GM18519 (cell line): ENCODE data around the gene PRAF2.
A peak's percentile ranks its signal among the peaks of the same experiment; 100 is the strongest.

Experiments used
- ATAC-seq: cut with Tn5 transposase; IDR thresholded peaks from one replicate; pipeline ENCODE4 v1.9.1; 2021; ENCODE audit warnings: mild to moderate bottlenecking, moderate library complexity; ENCODE audit not compliant: unreplicated experiment, low FRiP score

PRAF2 gene, protein sequence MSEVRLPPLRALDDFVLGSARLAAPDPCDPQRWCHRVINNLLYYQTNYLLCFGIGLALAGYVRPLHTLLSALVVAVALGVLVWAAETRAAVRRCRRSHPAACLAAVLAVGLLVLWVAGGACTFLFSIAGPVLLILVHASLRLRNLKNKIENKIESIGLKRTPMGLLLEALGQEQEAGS

DNA sequence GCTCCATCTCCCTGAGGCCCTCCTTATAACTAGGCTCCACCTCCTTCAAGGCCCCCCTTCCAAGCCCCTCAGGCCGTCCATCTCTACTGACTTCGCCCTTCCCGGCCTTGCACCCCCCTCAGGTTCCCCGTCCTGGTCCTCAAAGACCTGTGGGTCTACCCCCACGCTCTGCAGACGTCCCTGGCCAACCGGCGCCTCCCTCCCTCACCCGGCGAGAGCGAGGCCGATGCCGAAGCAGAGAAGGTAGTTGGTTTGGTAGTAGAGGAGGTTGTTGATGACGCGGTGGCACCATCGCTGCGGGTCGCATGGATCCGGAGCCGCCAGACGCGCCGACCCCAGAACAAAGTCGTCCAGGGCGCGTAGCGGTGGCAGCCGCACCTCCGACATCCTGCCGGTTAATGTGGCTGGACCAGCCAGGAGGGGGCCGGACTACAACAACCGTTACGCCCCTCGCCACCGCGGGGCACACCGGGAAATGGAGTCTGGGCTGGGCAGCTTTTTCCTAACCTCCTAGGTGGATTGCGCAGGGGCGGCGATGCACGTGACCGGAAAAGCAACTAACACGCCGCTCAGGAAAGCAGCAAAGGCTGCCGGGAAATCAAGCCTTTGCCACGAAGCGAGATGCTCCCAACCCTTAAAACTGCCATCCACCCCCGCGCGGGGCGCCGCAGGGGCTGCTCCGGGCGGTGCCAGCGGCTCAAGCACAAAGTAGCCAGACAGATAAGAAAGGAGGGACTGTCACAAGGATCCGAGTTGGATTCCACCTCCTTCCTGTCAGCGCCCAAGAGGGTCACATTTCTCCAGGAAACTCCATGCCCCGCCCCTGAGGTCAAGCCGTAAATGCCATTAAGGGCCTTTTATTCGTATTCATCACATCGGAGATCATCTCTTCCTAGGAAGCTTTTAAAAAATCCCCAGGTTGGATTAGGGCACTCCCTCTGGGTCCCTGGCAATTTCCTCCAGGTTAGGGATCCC lies at the start of gene PRAF2:
TSS of gene PRAF2 (minus strand) at position 402 of the 975 bp plus-strand sequence. CDS start at position 387, 15 bp downstream.
- ATAC-seq, result peak; percentile 77

DNA sequence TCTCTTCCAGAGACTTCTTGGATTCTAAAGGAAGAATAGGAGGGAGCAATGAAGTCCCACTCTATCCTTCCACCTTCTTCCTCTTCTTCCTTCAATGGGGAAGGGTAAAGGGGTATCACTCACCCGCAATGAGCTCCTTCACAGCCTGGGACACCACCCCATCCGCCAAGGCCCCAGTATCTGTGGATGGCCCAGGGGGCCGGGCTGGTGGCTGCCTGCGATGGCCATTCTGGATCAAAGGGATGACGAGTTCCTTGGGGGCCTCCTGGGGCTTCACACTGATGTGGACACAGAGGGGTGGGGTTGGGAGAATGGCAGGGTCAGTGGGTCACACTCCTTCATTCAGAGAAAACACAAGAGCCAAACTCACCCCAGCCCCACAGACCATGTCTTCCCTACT lies 48.7 kb upstream of the PRAF2 start:
- no peak for ATAC-seq

DNA sequence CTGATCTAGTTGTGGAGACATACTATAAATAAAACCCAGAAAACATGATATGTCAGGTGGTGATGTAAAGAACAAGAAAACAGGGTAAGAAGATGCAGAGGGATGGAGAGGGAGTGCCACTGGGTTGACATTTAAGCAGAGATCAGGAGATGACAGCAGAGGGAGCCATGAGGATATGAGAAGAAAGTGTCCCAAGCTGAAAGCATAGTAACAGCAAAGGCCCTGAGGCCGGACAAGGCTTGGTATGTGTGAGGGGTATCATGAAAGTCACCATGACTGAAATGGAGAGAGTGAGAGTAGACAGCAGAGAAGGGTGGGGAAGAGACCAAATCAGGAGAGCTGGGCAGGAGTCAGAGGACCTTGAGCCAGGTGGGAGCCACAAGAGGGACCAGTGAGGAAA lies 46.3 kb upstream of the PRAF2 start:
- no peak for ATAC-seq

DNA sequence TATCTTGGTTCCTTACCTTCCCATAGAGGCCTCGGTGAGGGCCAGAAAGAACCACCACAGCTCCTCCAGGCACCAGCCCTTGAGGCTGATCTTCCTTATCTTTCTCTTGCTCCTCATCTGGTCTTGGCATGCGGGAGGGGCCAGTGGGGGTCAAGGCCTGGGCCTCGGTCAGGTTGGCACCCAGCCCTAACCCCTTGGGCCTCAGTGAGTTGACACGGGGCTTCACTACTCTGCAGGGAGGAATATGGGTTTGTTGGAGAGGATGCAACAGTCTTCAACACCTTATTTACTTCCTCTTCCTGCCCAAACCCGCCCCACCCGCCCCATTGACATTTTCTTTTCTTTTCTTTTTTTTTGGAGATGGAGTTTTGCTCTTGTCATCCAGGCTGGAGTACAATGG lies 43.8 kb upstream of the PRAF2 start:
- ATAC-seq, result no peak

DNA sequence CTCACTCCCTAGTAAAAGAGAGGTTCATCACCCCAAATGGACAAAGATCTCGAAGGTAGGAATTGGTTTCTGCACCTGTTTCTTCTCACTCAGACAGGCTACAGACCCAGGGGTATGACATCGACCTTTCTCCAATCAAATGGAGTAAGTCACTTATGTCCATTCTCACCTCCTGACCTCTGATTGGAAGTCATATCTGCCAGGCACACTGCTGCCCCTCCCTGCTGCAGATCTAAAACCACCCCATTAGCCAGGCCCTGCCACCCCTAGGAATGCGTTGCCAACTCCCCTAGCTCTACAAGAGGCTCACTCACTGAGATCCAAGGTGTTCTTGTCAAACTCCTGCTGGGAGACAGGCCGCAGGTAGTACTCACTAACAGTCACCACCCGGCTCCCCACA lies 42.9 kb upstream of the PRAF2 start:
- ATAC-seq, result no peak

DNA sequence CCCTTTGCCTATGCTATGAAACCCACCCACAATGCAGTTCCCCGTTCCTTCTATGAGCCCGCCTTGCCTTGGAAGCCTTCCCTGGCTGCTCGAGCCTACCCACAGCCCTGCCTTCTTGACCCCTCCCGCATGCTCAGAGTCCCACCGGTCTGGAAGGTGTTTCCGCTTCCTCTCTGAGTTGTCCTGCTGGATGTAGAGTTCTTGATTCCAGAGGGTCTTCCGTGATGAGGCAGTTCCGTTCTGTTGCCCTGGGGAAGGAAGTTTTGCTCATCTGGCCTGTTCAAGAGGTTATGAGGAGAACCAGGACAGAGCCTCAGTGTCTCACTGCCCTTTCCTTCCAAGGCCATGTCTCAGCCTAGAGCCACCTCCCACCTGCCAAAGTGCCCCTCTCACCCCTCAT lies 42.3 kb upstream of the PRAF2 start:
- no peak for ATAC-seq

DNA sequence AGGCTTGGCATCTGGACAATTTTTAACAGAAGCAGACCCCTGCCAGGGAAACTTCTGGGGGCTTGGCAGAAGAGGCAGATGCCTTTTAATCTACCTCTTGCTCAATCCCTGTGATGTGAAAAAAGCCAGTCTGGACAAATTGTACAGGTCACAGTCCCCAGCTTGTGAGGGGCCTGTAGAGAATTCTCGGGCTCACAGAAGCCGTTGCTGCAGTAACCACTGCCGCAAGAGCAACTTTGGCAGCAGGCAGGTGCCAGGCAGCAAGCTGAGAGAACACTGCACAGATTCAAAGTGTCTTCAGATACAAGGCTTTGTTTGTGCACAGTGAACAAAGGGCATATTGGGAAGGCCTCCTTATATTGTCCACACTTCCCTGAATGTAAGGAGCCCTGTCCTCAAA lies 38.0 kb upstream of the PRAF2 start:
- no peak for ATAC-seq

DNA sequence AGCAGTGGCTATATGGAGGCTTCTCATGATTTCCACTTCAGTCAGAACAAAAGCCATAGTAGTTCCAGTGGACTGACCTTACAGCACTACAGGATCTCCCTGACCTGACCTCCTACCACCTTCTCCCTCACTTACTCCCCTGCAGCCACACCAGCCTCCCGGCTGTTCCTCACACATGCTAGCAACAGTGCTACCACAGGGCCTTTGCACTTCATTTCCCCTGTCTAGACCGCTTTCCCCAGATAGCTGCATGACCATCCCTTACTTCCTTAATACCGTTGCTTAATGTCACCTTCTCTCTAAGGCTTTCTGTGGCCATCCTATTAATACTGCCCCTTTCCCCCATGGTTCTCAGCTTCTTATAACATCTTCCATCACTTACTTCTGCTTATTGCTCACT lies 36.6 kb upstream of the PRAF2 start:
- ATAC-seq, result no peak

DNA sequence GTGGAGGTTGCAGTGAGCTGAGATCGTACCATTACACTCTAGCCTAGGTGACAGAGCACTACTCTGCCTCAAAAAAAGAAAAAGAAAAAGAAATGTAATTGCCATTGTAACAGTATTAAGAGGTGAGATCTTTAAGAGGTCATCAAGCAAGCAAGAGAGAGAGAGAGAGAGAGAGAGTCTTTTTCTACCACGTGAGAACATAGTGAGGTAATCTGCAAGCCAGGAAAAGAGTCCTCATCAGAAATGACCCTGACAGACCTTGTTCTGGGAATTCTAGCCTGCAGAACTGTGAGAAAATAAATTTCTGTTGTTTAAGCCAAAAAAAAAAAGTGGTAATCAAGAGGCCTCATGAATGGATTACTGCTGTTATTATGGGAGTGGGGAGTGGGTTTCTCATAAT lies 34.8 kb upstream of the PRAF2 start:
- ATAC-seq, result no peak

DNA sequence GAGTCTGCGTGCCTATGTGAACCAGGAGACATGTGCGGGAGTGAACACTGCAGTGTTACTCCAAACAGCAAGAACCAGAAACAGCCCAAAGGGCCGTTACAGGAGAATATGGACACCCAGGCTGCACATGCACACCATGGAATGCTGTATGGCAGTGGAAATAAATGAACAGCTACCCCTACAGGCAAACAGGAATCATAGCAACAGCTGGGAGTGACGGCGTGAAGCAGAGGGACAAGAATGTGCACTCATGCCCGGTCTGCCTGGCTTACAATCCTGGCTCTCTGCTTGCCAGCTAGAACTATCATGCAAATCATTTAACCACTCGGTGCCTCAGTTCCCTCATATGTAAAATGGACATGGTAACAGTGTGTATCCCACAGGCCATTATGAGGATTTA lies 33.1 kb upstream of the PRAF2 start:
- ATAC-seq, result no peak

DNA sequence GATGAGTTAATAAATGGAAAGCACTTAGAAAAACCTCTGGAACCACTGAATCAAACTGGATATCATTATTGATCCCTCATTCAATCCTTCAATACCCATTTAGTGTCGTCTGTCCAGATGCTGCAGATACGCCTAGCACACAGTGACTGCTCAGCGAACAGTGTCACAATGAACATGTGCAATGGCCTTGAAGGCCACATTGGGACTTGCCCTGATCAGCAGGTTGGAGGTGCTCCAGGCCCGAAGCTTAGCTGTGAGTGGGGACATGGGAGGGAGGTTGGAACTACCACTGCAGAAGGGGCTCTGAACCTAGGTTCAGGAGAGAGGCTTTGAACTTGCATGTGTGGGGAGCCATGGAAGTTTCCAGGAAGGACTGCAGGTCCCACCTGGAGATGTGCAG lies 32.5 kb upstream of the PRAF2 start:
- no peak for ATAC-seq

DNA sequence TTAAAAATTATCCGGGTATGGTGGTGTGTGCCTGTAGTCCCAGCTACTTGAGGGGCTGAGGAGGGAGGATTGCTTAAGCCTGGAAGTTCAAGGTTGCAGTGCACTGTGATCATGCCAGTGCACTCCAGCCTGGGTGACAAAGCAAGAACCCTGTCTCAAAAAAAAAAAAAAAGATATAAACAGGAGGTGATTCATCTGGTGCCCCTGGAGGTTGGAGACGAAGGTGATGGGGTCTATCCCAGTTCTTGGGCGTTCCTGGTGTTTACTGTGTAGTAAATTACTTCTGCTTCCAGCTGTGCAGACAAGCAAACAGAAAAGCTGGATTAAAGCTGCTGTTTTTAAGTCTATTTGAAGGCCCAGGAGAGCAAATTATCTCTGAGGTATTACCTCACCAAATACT lies 29.8 kb upstream of the PRAF2 start:
- ATAC-seq, result no peak

DNA sequence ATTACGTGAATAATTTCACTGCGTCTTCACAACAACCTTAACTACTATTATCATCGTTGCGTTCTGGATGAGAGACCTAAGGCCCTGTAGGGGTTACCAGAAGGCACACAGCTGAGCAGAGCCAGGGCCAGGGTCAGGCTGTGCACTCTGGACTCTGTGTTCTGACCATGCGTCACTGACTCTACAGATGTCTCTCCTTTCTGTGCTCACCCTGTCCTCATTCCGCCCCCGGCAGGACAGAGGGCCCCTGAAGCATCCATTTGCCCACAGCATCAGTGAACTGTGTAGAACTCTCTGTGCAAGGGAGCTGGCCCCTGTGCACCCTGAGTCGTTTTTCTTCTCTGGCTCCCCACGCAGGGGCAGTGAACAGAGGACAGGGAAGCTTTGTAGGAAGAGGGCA lies 28.4 kb upstream of the PRAF2 start:
- no peak for ATAC-seq

DNA sequence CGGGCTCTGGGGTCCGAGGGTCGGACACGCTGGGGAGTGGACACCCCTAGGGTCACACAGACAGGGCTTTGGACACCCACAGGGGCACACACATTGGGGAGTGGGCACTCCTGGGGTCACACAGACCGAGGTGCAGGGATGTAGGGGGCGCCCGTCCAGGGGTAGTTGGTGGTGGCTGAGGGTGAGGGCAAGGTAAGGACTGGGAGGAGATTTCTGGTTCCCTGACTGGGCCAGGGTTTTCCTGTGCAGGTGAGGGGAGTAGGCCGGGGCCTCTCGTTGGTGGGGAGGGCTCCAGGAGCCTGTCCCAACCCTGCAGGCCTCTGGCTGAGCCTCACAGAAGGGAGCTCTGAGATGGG lies 27.8 kb upstream of the PRAF2 start:
- no peak for ATAC-seq

DNA sequence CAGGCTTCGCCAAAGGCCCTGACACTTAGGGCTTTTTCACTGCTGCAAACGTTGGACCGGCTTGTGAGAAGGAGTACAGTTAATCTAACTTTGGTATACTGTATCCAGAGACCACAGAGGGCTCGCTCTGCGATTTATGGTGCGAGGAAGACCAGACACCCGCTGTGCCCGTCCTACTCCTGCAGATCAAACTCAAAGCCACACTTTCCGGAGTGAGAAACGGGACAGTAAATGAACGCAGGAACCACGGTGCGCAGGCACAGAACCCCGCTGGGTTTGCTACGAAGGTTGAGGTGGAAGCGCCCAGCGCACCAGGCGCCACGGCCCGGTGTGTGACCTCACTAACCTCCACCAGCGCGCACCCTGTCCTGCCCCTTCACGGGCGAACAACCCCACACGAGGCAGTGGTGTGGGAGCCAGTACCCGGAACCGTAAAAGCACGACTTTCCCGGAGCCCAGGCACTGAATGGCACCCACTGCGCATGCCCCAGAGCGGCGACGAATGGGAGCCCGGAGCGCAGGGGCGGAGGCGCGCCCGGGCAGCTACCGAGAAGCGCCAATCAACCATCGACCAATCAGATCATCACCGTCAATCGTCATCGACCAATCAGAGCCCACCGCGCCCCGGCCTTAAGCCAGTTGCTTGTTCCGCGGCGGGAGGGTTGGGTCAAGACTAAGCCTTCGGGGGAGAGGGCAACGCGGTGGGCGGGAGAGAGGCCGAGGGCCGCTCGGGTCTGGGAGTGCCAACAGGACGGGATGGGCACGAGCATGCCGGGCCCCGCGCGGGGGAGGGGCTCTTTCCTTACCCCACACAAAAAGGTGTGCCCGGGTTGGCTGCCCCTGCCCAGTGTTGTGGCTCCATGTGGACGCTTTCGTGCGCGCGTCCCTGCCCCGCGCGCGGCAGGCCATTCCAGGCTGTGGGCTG lies 27.2 kb upstream of the PRAF2 start:
- ATAC-seq, result peak; percentile 93

DNA sequence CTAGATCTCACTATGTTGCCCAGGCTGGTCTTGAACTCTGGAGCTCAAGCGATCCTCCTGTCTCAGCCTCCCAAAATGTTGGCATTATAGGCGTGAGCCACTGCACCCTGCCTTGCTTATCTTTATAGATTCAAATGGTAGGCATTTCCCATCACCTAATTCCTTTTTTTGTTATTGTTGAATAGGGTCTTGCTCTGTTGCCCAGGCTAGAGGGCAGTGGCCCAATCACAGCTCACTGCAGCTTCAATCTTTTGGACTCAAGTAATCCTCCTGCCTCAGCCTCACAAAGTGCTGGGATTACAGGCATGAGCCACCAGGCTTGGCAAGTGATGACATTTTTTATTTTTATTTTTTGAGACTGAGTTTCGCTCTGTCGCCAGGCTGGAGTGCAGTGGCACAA lies 22.6 kb upstream of the PRAF2 start:
- no peak for ATAC-seq

DNA sequence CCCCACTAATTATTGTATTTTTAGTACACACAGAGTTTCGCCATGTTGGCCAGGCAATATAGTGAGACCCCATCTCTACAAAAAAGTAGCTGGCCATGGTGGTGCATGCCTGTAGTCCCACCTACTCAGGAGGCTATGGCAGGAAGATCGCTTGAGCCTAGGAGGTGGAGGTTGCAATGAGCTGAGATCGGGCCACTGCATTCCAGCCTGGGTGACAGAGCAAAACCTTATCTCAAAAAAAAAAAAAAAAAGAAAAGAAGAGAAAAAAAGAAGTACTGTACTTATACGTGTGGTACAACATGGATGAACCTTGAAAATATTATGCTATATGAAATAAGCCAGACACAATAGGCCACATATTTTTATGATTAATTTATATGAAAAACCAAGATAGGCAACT lies 15.8 kb upstream of the PRAF2 start:
- ATAC-seq, result no peak

DNA sequence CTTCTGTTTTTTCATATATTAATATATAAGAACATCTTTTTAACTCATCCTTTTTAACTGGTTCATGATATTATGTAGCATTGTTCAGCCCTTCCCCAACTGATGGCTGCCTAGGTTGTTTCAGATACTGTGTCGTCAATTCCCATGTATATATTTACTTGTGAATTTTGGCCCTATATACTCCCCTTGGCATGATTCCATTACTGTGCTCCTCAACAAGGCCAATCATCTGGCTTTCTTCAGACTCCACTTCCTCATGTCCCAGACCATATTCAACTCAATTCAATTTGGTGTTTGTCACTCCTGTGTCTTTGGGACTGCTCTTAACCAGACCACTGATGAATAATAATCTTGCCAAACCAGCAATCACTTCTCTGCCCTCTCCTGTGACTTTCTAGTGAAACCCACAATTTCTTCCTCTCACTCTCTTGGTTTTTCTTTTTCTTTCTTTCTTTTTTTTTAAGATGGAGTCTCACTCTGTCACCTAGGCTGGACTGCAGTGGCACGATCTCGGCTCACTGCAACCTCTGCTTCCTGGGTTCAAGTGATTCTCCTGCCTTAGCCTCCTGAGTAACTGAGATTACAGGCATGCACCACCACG lies 8.6 kb upstream of the PRAF2 start:
- ATAC-seq, result no peak

DNA sequence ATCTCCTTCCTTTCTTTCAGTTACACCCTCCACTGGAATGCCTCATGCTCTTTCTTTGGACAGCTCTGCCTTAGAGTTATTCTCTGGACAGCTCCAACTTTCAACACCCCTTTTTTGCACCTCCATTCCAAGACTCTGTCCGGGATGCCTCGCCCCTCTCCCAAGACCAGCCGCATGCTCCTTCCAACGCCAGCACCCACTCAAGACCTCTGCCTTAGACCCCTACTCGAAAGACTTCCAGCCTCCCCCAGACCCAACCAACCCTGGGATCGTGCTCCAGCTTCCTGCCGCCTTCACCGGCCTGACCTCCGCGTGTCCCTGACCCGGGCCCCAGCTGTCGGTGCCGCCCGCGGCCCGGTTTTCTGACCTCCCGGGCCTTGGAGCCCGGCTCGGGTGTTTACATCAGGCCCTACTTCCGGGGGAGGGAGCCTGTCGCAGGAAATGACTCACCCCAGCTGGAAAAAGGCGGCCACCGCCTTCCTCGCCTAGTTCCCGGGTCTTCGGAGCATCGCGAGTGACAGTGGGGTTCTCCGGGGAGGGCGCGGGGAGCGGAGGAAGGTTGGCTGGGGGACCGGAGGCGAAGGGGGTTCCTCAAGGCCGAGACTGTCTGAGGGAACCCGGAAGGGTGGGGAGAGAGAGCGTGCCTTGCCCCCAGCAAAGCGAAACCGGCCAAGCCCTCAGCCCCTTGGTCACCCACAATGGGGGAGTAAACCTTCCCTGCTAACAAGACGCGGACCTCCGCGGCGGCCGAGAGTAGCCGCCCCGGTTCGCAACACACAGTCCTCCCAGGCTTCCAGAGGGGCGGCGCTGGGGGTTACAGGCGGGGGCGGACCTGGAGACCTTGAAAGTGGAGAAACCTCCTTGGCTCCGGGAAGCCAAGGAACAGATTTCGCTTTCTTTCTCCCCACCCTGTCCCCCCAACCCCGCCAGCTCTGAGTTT lies 6.0 kb upstream of the PRAF2 start, which contains the start of gene WDR45:
TSS of gene WDR45 (minus strand) at position 399 of the 940 bp plus-strand sequence. CDS start 1,792 bp downstream, outside the sequence.
- ATAC-seq, result no peak
